Breast epithelium (tissue), 3 donors: ENCODE measurements around the gene ATP1B3.

Experiments
- POLR2AphosphoS5 ChIP-seq, 3 donors: sonication (generic); formaldehyde crosslinking; IDR thresholded peaks; one replicate each; pipeline ENCODE4 v1.6.1; 2017; ENCODE audit warnings: antibody characterized with exemption in 3 of 3
- TF ChIP-seq, protein P1 (sequence below), 3 donors: fragments of 450-650 bp; IDR thresholded peaks; one replicate each; pipeline ENCODE4 v1.5.1; 2016 to 2017; ENCODE audit warnings: antibody characterized with exemption in 3 of 3, mild to moderate bottlenecking in 3 of 3, moderate library complexity in 3 of 3

GRCh38 chr3:141876891-141877621 lies 613 bp downstream of the ATP1B3 start:
- peak in 2 of 3 donors; percentile 23 to 41 for TF ChIP-seq POLR2AphosphoS5 (IDR thresholded peaks at IDR 0.05)
- TF ChIP-seq, protein P1, sequence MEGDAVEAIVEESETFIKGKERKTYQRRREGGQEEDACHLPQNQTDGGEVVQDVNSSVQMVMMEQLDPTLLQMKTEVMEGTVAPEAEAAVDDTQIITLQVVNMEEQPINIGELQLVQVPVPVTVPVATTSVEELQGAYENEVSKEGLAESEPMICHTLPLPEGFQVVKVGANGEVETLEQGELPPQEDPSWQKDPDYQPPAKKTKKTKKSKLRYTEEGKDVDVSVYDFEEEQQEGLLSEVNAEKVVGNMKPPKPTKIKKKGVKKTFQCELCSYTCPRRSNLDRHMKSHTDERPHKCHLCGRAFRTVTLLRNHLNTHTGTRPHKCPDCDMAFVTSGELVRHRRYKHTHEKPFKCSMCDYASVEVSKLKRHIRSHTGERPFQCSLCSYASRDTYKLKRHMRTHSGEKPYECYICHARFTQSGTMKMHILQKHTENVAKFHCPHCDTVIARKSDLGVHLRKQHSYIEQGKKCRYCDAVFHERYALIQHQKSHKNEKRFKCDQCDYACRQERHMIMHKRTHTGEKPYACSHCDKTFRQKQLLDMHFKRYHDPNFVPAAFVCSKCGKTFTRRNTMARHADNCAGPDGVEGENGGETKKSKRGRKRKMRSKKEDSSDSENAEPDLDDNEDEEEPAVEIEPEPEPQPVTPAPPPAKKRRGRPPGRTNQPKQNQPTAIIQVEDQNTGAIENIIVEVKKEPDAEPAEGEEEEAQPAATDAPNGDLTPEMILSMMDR (IDR thresholded peaks at IDR 0.05) = no peak
